HG02610 (cell line): ENCODE data around the gene SNRPD3.
A peak's percentile ranks its signal among the peaks of the same experiment; 100 is the strongest.
"Not testable (repeated sequence)": the region's sequence is repeated elsewhere in the genome, so short reads cannot be mapped to it uniquely, and the experiment has no call there.

Experiments used
- ATAC-seq: cut with Tn5 transposase; IDR thresholded peaks from one replicate; pipeline ENCODE4 v1.9.1; 2021; ENCODE audit warnings: mild to moderate bottlenecking, moderate library complexity; ENCODE audit not compliant: unreplicated experiment

The SNRPD3 gene

DNA sequence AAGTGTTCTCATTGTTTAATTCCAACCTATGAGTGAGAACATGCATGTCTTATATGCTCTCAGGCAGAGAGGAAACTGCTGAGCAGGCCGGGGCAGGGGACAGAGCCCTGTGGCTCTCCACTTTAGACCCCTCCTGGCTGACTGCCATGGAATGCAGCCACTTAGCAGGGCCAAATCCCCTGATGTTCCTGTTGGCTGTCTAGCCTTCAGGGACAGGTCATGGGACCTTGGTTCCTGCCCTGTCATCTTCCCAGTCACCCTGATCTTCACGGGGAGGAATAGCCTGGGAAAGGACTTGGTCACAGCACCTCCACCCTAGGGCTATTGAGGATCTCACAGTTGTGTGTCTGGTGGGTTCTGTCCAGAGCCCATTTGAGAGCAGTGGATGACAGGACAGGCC lies 50.5 kb downstream of the SNRPD3 start:
- ATAC-seq = not testable (repeated sequence)

- peak; percentile 62 for ATAC-seq
Observed at GRCh38 chr22:24607429-24607983, 51.7 kb downstream of the SNRPD3 start.

GRCh38 chr22:24608327-24608726 lies 52.5 kb downstream of the SNRPD3 start:
- ATAC-seq = not testable (repeated sequence)

GRCh38 chr22:24609888-24610287 lies 54.1 kb downstream of the SNRPD3 start:
- ATAC-seq = not testable (repeated sequence)

DNA sequence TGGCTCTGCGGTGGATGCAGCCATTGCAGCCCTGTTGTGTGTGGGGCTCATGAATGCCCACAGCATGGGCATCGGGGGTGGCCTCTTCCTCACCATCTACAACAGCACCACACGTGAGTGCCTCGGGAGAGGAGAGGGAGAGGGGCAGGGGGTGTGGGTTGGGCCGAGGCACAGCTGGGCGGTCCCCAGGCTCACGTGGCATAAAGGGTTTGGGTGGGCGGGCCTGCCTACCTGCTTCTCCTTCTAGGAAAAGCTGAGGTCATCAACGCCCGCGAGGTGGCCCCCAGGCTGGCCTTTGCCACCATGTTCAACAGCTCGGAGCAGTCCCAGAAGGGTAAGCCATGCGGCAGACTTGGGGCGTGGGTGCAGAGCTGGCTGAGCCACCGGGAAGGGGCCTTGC lies 59.0 kb downstream of the SNRPD3 start:
- ATAC-seq = not testable (repeated sequence)

- ATAC-seq = not testable (repeated sequence)
Observed at GRCh38 chr22:24621244-24621643, 65.4 kb downstream of the SNRPD3 start.

- not testable (repeated sequence) for ATAC-seq
Observed at GRCh38 chr22:24622596-24622995, 66.8 kb downstream of the SNRPD3 start.
